Measurements from ENCODE around the gene FAF2.
A peak's percentile ranks its signal among the peaks of the same experiment; 100 is the strongest.

FAF2 gene
- long read RNA-seq, full-length matches to known transcripts, result 47 of 83 reads
- long read RNA-seq, partial matches to known transcripts, result 10 of 83 reads
- long read RNA-seq, other reads (novel, unspliced or antisense), result 26 of 83 reads

- peak; percentile 97 for DNase-seq (ENCODE audit: low read depth in 1 of 2, low spot score in 1 of 2)
- Histone ChIP-seq H3K27ac (replicated peaks) (peak within 1 kb of the TSS; percentile 88), H3K27me3 (ENCODE audit: insufficient read depth, poor library complexity, severe bottlenecking) (no peaks in the 10 kb centered on the region), H3K4me3 (replicated peaks; ENCODE audit: insufficient read depth, low read length) (peak within 1 kb of the TSS; percentile 98)
- peak; percentile 62; the same call in 1 of the 2 replicates for TF ChIP-seq SPI1 (IDR thresholded peaks at IDR 0.05; ENCODE audit: borderline replicate concordance, low read depth)
- peak; percentile 70 for TF ChIP-seq POLR2AphosphoS5 (IDR thresholded peaks at IDR 0.05; ENCODE audit: low read depth)
- TF ChIP-seq REST (IDR thresholded peaks at IDR 0.05; ENCODE audit: insufficient replicate concordance, low read depth), result peak; percentile 59
- peak; percentile 89 for TF ChIP-seq GABPA (IDR thresholded peaks at IDR 0.05; ENCODE audit: low read depth)
- peak; percentile 89 for TF ChIP-seq CTCF (IDR thresholded peaks at IDR 0.05; ENCODE audit: insufficient read depth, low read length)
Observed at GRCh38 chr5:176447978-176448608, at the start of gene FAF2. FAF2 (plus strand) TSS chr5:176448385; CDS start chr5:176448408, 23 bp downstream.

- no peak for TF ChIP-seq POLR2AphosphoS5 (IDR thresholded peaks at IDR 0.05; ENCODE audit: low read depth)
- TF ChIP-seq SPI1 (IDR thresholded peaks at IDR 0.05; ENCODE audit: borderline replicate concordance, low read depth), result no peak
- TF ChIP-seq REST (IDR thresholded peaks at IDR 0.05; ENCODE audit: insufficient replicate concordance, low read depth), result no peak
- TF ChIP-seq CTCF (IDR thresholded peaks at IDR 0.05; ENCODE audit: insufficient read depth, low read length), result no peak
- no peak for TF ChIP-seq GABPA (IDR thresholded peaks at IDR 0.05; ENCODE audit: low read depth)
- DNase-seq (ENCODE audit: low read depth in 1 of 2, low spot score in 1 of 2), result no peak
- no peak overlapping the region for H3K4me3 ChIP-seq (replicated peaks; ENCODE audit: insufficient read depth, low read length)
- H3K27ac ChIP-seq (replicated peaks), result no peak overlapping the region
- H3K27me3 ChIP-seq (ENCODE audit: insufficient read depth, poor library complexity, severe bottlenecking), result no peaks in the 10 kb centered on the region
Observed at GRCh38 chr5:176400382-176401156, 47.6 kb upstream of the FAF2 start.

GRCh38 chr5:176401281-176402205, 46.6 kb upstream of the FAF2 start:
- TF ChIP-seq CTCF (IDR thresholded peaks at IDR 0.05; ENCODE audit: insufficient read depth, low read length), result no peak
- DNase-seq (ENCODE audit: low read depth in 1 of 2, low spot score in 1 of 2), result no peak
- H3K27ac ChIP-seq (replicated peaks), result no peak overlapping the region
- H3K27me3 ChIP-seq (ENCODE audit: insufficient read depth, poor library complexity, severe bottlenecking), result no peaks in the 10 kb centered on the region
- no peak overlapping the region for H3K4me3 ChIP-seq (replicated peaks; ENCODE audit: insufficient read depth, low read length)

Measured in HL-60 (cell line).